WTC11 (cell line): Measurements from ENCODE around the gene RNASEH1. TPM values are rescaled to one million over a fixed set of nuclear protein-coding genes. Genes with fewer than 3 reads are reported as not detected.

Source experiments
- ATAC-seq: fragments of 200-7000 bp; cut with Tn5 transposase; 2 replicates; pipeline ENCODE4 v1.10.0; 2021; ENCODE audit warnings: mild to moderate bottlenecking, moderate library complexity
- CTCF ChIA-PET: fragments of 300-600 bp; sonication (Branson Sonifier 250); formaldehyde crosslinking; loops from one replicate; lab custom pipeline; 2021; ENCODE audit warnings: antibody characterized with exemption; lab: Charles Lee
- POLR2A ChIA-PET: fragments of 350-600 bp; sonication (Branson Sonifier 250); formaldehyde crosslinking; loops from one replicate; lab custom pipeline; 2021; ENCODE audit warnings: antibody characterized with exemption; lab: Charles Lee
- DNase-seq: peaks from one replicate; pipeline ENCODE4 v3.0.0; 2021; ENCODE audit warnings: low spot score
- H3K27ac Mint-ChIP-seq: 2 replicates; pipeline ENCODE4 v1.8.0; 2021; ENCODE audit warnings: mixed read lengths
- H3K27me3 Mint-ChIP-seq: 2 replicates; pipeline ENCODE4 v1.8.0; 2021; ENCODE audit warnings: low read depth, mild to moderate bottlenecking, moderate library complexity, mixed read lengths
- H3K36me3 Mint-ChIP-seq: 2 replicates; pipeline ENCODE4 v1.8.0; 2021; ENCODE audit warnings: mixed read lengths
- H3K4me1 Mint-ChIP-seq: 2 replicates; pipeline ENCODE4 v1.8.0; 2022; ENCODE audit warnings: mixed read lengths
- H3K4me3 Mint-ChIP-seq: 2 replicates; pipeline ENCODE4 v1.8.0; 2021; ENCODE audit warnings: mild to moderate bottlenecking, moderate library complexity, mixed read lengths
- H3K9me3 Mint-ChIP-seq: 2 replicates; pipeline ENCODE4 v1.8.0; 2021; ENCODE audit warnings: mixed read lengths
- ARID4B ChIP-seq: sonication (generic); formaldehyde crosslinking; IDR thresholded peaks from 2 replicates; pipeline ENCODE4 v1.8.0; 2023; ENCODE audit warnings: missing genetic modification reagents, mild to moderate bottlenecking, borderline replicate concordance
- ATF3 ChIP-seq: sonication (generic); formaldehyde crosslinking; conservative IDR thresholded peaks from 2 replicates; pipeline ENCODE4 v1.8.1; 2022; ENCODE audit warnings: mild to moderate bottlenecking, missing genetic modification reagents
- CBFB ChIP-seq: sonication (generic); formaldehyde crosslinking; IDR thresholded peaks from 2 replicates; pipeline ENCODE4 v1.8.1; 2022; ENCODE audit warnings: mild to moderate bottlenecking, low read depth, missing genetic modification reagents
- CREM ChIP-seq: sonication (generic); formaldehyde crosslinking; IDR thresholded peaks from 2 replicates; pipeline ENCODE4 v1.8.1; 2022; ENCODE audit warnings: mild to moderate bottlenecking, missing genetic modification reagents, moderate library complexity
- ELF4 ChIP-seq: sonication (generic); formaldehyde crosslinking; IDR thresholded peaks from 2 replicates; pipeline ENCODE4 v1.8.1; 2022; ENCODE audit warnings: low read depth, mild to moderate bottlenecking, moderate library complexity, missing genetic modification reagents
- JUN ChIP-seq: sonication (generic); formaldehyde crosslinking; IDR thresholded peaks from 2 replicates; pipeline ENCODE4 v1.8.0; 2023; ENCODE audit warnings: mild to moderate bottlenecking, missing genetic modification reagents
- MXD4 ChIP-seq: fragments of 250-450 bp; sonication (Bioruptor Pico); IDR thresholded peaks from 2 replicates; pipeline ENCODE4 v1.8.0; 2021; ENCODE audit warnings: mild to moderate bottlenecking, moderate library complexity, borderline replicate concordance
- MYBL2 ChIP-seq: sonication (generic); formaldehyde crosslinking; IDR thresholded peaks from 2 replicates; pipeline ENCODE4 v1.8.1; 2023; ENCODE audit warnings: mild to moderate bottlenecking, moderate library complexity, missing genetic modification reagents
- NR1H2 ChIP-seq: sonication (generic); formaldehyde crosslinking; IDR thresholded peaks from 2 replicates; pipeline ENCODE4 v1.9.0; 2021; ENCODE audit warnings: mild to moderate bottlenecking, moderate library complexity, missing genetic modification reagents
- SOX15 ChIP-seq: fragments of 250-450 bp; sonication (Bioruptor Pico); IDR thresholded peaks from 2 replicates; pipeline ENCODE4 v1.9.0; 2021; ENCODE audit warnings: mild to moderate bottlenecking
- USF1 ChIP-seq: sonication (generic); formaldehyde crosslinking; IDR thresholded peaks from 2 replicates; pipeline ENCODE4 v1.8.0; 2022; ENCODE audit warnings: mild to moderate bottlenecking, missing genetic modification reagents
- ZNF232 ChIP-seq: sonication (generic); formaldehyde crosslinking; IDR thresholded peaks from 2 replicates; pipeline ENCODE4 v1.8.0; 2022; ENCODE audit warnings: mild to moderate bottlenecking, missing genetic modification reagents
- ZNF416 ChIP-seq: fragments of 250-450 bp; sonication (Bioruptor Pico); IDR thresholded peaks from 2 replicates; pipeline ENCODE4 v1.9.0; 2021; ENCODE audit warnings: mild to moderate bottlenecking, inconsistent platforms
- total RNA-seq: library from RNA; stranded (reverse); gene quantifications from 3 replicates; pipeline ENCODE4 v1.2.3, GENCODE V29; 2021
- TF ChIP-seq, protein P1 (sequence below): fragments of 250-450 bp; sonication (Bioruptor Pico); conservative IDR thresholded peaks from 2 replicates; pipeline ENCODE4 v1.9.0; 2021; ENCODE audit warnings: mild to moderate bottlenecking
- TF ChIP-seq, protein P2 (sequence below): sonication (generic); formaldehyde crosslinking; IDR thresholded peaks from 2 replicates; pipeline ENCODE4 v1.8.0; 2022; ENCODE audit warnings: mild to moderate bottlenecking, missing genetic modification reagents
- TF ChIP-seq, protein P3 (sequence below): sonication (generic); formaldehyde crosslinking; IDR thresholded peaks from 2 replicates; pipeline ENCODE4 v1.8.0; 2023; ENCODE audit warnings: missing genetic modification reagents
- TF ChIP-seq, protein P4 (sequence below): fragments of 250-450 bp; sonication (Bioruptor Pico); IDR thresholded peaks from 2 replicates; pipeline ENCODE4 v2.1.2; 2022; ENCODE audit warnings: mild to moderate bottlenecking, moderate library complexity

The RNASEH1 gene
- total RNA-seq, 1 experiment from 2014 or later: 44.4 TPM

GRCh38 chr2:3522961-3523421, 35.1 kb downstream of the RNASEH1 start:
- no peak for ATAC-seq
- no peak for DNase-seq
- ChIA-PET POLR2A (no interaction called here), CTCF (no interaction called here)
- Mint-ChIP-seq H3K4me1 (peaks cover 18% of the 10 kb centered on the region), H3K36me3 (no peaks in the 10 kb centered on the region; the same call in 1 of the 2 replicates), H3K9me3 (no peaks in the 10 kb centered on the region)
- TF ChIP-seq NR1H2: no peak
- TF ChIP-seq SOX15: no peak
- TF ChIP-seq CREM (CRISPR knock-in tag): no peak
- no peak for TF ChIP-seq ZNF416
- TF ChIP-seq JUN: no peak
- TF ChIP-seq, protein P1, sequence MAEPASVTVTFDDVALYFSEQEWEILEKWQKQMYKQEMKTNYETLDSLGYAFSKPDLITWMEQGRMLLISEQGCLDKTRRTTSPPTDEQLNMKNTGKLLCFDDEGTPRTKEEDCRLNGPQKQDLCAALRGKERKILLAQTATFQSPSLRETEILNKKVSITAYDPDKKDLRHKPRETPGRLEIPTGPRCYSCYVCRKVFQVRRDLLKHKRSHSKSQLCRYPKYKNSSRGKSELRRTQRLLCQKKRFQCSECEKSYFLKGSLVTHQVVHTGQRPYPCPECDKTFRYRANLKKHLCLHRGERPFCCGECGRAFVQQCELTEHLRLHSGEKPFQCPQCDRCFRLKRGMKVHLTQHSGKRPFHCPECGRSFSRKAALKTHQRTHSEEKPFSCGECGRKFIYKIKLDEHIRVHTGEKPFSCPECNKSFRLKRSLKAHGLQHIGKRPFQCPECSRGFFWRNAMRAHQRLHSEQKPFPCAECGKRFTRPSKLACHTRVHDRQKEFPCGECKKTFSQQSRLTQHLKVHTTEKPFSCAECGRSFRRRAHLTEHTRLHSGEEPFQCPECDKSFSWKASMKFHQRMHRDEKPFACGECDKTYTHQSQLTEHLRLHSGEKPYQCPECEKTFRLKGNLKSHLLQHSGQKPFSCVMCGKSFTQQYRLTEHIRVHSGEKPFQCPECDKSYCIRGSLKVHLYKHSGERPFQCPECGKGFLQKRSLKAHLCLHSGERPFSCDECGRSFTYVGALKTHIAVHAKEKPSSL (CRISPR knock-in tag): no peak
- TF ChIP-seq MYBL2 (CRISPR knock-in tag): no peak
- TF ChIP-seq, protein P2, sequence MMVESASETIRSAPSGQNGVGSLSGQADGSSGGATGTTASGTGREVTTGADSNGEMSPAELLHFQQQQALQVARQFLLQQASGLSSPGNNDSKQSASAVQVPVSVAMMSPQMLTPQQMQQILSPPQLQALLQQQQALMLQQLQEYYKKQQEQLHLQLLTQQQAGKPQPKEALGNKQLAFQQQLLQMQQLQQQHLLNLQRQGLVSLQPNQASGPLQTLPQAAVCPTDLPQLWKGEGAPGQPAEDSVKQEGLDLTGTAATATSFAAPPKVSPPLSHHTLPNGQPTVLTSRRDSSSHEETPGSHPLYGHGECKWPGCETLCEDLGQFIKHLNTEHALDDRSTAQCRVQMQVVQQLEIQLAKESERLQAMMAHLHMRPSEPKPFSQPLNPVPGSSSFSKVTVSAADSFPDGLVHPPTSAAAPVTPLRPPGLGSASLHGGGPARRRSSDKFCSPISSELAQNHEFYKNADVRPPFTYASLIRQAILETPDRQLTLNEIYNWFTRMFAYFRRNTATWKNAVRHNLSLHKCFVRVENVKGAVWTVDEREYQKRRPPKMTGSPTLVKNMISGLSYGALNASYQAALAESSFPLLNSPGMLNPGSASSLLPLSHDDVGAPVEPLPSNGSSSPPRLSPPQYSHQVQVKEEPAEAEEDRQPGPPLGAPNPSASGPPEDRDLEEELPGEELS (CRISPR knock-in tag): no peak
- TF ChIP-seq ARID4B: no peak
- TF ChIP-seq, all 79 proteins: peak for 0
- Mint-ChIP-seq H3K4me3 (no peak overlapping the region), H3K27ac (no peak overlapping the region), H3K27me3 (peaks cover 25% of the 10 kb centered on the region)

DNA sequence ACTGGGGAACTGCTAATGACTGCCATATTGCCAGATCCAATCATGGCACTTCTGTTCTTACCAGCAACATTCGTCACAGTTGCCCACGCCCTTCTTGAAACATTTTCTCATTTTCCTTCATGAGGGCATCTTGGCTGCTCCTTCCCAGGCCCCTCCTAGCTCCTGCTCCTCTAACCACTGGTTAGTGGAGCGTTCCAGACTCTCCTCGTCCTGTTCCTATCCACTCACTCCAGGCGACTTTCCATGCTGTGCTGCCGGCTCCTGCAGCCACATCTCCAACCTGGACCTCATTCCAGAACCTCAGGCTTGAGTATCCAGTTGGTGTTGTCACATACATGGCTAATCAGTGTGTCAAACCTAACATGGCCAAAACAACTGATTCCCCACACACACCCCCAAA, 37.5 kb downstream of the RNASEH1 start:
- Mint-ChIP-seq H3K27ac (no peak overlapping the region), H3K4me3 (peak overlapping the region; percentile 72), H3K4me1 (peaks cover 22% of the 10 kb centered on the region), H3K9me3 (peaks cover 5% of the 10 kb centered on the region), H3K27me3 (peaks cover 28% of the 10 kb centered on the region), H3K36me3 (peaks cover 6% of the 10 kb centered on the region)
- DNase-seq: no peak
- POLR2A ChIA-PET: no interaction called here
- CTCF ChIA-PET: interaction anchor here (1.1 kb wide), 1 partner anchor 97 kb away, joined by 4 read pairs; no protein-coding TSS in a partner anchor
- TF ChIP-seq ELF4 (CRISPR knock-in tag) (no peak), ATF3 (CRISPR knock-in tag) (no peak), CBFB (no peak), MXD4 (CRISPR knock-in tag) (no peak), ZNF232 (CRISPR knock-in tag) (no peak), USF1 (CRISPR knock-in tag) (no peak)
- TF ChIP-seq, protein P3, sequence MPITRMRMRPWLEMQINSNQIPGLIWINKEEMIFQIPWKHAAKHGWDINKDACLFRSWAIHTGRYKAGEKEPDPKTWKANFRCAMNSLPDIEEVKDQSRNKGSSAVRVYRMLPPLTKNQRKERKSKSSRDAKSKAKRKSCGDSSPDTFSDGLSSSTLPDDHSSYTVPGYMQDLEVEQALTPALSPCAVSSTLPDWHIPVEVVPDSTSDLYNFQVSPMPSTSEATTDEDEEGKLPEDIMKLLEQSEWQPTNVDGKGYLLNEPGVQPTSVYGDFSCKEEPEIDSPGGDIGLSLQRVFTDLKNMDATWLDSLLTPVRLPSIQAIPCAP (CRISPR knock-in tag): no peak
- TF ChIP-seq, protein P4, sequence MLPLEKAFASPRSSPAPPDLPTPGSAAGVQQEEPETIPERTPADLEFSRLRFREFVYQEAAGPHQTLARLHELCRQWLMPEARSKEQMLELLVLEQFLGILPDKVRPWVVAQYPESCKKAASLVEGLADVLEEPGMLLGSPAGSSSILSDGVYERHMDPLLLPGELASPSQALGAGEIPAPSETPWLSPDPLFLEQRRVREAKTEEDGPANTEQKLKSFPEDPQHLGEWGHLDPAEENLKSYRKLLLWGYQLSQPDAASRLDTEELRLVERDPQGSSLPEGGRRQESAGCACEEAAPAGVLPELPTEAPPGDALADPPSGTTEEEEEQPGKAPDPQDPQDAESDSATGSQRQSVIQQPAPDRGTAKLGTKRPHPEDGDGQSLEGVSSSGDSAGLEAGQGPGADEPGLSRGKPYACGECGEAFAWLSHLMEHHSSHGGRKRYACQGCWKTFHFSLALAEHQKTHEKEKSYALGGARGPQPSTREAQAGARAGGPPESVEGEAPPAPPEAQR (CRISPR knock-in tag): no peak
- no peak for ATAC-seq
